Retinal pigment epithelial cell (primary cell): ENCODE results near the gene TRIM41.
"Not testable (repeated sequence)": the region's sequence is repeated elsewhere in the genome, so short reads cannot be mapped to it uniquely, and the experiment has no call there.

Experiments used
- DNase-seq: peaks from one replicate; pipeline ENCODE4 v3.0.0-alpha.2; 2010; ENCODE audit warnings: low read depth
- H3K4me3 ChIP-seq: 2 replicates; pipeline ENCODE4 v1.5.1; 2011; ENCODE audit warnings: mild to moderate bottlenecking, low read length, control low read depth, moderate library complexity
- TF ChIP-seq, protein P1 (sequence below): conservative IDR thresholded peaks from 2 replicates; pipeline ENCODE4 v1.5.1; 2011; ENCODE audit warnings: low read depth, low read length, control low read depth, inconsistent platforms

Gene TRIM41

DNA sequence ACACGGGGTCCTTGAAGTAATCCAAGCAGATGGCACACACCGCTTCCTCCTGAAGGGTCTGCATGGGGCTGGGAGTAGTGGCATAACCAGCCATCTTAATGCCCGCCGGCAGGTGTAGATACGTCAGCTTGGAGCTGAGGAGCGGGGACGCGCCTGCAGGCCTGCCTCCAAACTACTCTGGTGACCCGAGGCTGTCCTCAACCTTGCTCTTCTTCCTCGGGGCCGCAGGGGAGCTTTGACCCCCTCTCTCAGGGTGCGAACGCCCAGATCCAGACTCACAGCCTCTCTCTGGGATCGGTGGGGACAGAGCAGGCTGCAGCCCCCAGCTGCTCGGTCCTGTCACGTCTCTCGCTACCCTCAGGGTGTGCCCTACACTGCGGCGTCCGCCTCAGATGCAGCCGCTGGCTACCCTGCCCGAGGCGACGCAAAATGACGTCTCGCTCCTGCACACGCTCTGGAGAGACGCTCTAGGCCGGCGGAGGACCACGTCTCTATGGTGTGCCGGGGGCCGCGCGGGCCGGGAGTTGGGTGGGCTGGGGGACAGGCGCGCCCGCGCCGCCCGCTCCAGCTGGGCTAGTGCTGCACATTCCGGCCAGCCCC is 37.7 kb downstream of the TRIM41 start, which contains the start of gene TRIM52:
Gene TRIM52, minus strand, starts transcription at position 424 of the 600 bp plus-strand sequence. Its CDS starts 330 bp downstream, at position 94.
- TF ChIP-seq, protein P1, sequence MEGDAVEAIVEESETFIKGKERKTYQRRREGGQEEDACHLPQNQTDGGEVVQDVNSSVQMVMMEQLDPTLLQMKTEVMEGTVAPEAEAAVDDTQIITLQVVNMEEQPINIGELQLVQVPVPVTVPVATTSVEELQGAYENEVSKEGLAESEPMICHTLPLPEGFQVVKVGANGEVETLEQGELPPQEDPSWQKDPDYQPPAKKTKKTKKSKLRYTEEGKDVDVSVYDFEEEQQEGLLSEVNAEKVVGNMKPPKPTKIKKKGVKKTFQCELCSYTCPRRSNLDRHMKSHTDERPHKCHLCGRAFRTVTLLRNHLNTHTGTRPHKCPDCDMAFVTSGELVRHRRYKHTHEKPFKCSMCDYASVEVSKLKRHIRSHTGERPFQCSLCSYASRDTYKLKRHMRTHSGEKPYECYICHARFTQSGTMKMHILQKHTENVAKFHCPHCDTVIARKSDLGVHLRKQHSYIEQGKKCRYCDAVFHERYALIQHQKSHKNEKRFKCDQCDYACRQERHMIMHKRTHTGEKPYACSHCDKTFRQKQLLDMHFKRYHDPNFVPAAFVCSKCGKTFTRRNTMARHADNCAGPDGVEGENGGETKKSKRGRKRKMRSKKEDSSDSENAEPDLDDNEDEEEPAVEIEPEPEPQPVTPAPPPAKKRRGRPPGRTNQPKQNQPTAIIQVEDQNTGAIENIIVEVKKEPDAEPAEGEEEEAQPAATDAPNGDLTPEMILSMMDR, result no peak
- no peak for DNase-seq
- peak within 1 kb of the TSS; percentile 96 for H3K4me3 ChIP-seq

DNA sequence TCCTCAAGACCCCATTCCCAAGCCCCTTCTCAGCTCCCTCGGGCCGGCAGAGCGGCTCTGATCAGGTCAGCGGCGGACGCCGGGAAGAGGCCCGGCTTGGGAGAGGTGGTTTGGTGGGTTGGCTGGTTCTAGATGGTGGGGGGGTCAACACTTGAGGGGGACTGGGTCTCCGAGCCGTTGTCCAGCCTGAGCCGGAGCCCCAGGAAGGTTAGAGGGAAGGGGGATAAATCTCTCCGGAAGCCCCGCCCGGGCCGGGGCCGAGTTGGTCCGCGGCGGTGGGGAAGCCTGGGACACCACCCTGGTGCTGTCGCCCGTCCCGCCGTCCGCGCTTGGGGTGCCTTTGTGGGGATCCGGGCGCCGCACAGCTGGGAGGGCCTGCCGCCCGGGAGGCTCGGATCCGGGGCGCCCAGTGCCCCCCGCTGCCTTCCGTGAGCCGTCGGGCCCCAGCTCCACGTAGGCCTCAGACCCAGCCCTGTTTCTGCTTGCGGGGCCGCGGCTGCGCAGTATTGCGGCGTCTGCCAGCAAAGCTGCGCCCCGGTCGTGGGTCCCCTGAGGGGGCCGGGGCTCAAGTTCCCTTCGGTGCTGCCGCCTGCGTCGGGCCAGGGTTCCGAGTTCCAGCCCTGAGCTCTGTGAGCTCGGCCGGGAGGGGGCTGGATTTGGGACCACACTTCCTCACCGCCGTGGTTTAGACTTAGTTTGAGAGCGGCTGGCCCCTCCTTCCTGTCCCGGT is 38.4 kb downstream of the TRIM41 start:
- peak overlapping the region; percentile 96 for H3K4me3 ChIP-seq
- no peak for DNase-seq
- TF ChIP-seq, protein P1, result no peak

DNA sequence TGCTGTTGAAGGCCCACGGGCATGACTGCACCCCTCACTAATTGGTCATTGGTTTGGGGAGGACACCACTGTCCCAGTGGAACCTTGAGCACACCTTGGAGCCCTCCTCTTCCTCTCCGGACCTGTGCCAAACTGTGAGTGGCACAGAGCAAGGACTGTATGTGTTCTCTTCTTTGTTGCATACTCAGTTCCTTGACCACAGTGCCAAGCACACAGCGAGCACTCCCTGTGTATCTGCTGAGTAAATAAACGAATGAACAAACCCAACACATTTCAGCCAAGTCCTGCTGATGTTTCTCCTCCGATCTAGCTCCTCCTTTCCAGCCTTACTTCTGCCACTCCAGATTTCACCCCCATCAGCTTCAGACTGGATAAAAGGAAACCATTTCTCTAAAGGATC is 40.6 kb downstream of the TRIM41 start:
- TF ChIP-seq, protein P1, result no peak
- DNase-seq, result no peak
- H3K4me3 ChIP-seq, result no peak overlapping the region

DNA sequence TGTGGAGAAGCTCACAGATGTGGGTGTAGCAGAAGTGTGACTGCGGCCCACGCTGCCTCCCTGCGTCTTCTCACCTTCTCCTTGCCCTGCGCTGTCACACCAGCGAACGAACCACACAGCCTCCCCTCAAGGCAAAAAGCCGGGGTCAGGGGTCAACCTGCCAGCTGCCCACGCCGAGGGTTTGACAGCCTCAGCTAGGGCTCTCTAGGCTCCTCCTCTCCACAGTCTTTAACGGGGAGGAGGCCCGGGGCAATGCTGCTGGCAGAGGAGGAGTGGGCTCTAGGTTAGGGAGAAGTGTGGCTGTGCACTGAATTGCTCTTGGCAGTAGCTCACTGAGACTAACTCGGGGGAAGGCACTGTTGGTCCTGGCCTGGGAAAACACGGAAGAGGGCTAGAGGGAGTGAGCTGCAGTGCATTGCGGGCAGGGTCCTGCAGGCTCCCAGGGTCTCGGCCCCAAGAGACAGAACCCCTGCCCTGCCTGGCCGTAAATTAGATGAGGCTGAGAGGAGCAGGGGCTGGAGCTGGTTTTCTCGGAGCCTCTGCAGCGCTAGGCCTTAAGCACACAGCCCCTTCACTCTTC is 42.1 kb downstream of the TRIM41 start:
- no peak for DNase-seq

DNA sequence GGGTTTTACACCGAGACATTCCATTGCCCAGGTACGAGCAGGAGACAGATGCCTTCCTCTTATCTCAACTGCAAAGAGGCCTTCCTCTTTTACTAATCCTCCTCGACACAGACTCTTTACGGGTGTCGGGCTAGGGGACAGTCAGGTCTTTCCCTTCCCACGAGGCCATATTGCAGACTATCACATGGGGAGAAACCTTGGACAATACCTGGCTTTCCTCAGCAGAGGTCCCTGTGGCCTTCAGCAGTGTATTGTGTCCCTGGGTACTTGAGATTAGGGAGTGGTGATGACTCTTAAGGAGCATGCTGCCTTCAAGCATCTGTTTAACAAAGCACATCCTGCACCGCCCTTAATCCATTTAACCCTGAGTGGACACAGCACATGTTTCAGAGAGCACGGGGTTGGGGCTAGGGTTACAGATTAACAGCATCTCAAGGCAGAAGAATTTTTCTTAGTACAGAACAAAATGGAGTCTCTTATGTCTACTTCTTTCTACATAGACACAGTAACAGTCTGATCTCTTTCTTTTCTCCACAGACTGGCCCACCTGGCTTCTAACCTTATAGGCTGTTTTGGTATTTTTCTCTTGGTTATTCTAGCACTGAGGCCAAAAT is 44.3 kb downstream of the TRIM41 start:
- not testable (repeated sequence) for H3K4me3 ChIP-seq, DNase-seq
- TF ChIP-seq, protein P1, result peak; percentile 8

More for the DNA sequence above, 42.1 kb downstream of the TRIM41 start:
- no peak overlapping the region for H3K4me3 ChIP-seq
- TF ChIP-seq, protein P1, result no peak

DNA sequence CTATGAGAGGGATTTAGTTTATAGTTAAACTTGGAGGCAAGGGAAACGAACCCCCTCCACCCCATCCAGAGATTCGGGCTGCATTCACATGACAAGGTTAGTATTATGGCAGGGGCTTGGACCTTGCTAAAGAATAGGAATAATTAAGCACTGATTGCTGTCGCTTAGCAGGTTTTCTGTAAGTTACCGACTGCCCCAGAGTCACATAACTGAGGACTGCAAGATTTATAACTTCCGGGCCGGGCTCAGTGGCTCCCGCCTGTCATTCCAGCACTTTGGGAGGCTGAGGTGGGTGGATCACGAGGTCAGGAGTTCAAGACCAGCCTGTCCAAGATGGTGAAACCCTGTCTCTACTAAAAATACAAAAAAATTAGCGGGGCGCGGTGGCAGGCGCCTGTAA is 44.8 kb downstream of the TRIM41 start:
- not testable (repeated sequence) for H3K4me3 ChIP-seq, DNase-seq

DNA sequence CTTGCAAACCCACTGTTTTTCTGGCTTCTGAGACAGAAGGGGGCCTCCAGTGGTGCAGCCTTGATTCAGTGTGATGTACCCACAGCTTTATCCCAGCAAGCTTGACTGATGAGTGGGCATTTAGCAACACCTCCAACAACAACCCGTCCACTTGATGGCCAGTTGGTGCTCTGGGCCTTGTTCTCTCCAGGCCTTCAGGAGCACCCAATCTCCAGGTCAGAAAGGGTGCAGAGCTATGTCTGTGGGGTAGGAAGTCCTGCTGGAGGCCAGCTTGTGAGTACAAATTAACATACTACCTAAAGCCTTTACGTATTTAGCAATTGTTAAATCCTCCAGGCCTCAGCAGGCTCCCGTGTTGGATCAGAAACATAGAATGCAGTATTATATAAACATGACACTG is 48.0 kb downstream of the TRIM41 start:
- DNase-seq, result no peak
- TF ChIP-seq, protein P1, result no peak

DNA sequence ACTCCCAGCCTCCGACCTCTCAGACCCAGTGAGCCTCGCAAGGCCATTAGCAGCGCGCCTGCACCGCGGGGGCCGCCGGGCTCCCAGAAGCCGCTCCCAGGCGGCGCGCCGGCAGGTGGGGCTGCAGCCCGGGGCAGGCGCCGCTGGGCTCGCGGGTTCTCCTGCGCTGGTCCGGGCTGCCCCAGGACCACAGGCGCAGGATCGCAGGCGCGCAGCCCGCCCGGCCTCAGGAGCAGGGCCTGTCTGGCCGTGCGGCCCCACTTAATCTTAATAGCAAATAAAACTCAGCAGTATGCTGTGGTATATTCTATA is 50.3 kb downstream of the TRIM41 start:
- not testable (repeated sequence) for DNase-seq, H3K4me3 ChIP-seq

More for the DNA sequence above, 48.0 kb downstream of the TRIM41 start:
- H3K4me3 ChIP-seq, result no peak overlapping the region
